ENCODE data around the gene FKTN.
"Not testable (repeated sequence)": the region's sequence is repeated elsewhere in the genome, so short reads cannot be mapped to it uniquely, and the experiment has no call there.

FKTN gene

GRCh38 chr9:105531530-105531929 lies 26.4 kb upstream of the FKTN start:
- no peak for TF ChIP-seq CTCF (conservative IDR thresholded peaks at IDR 0.05)
- TF ChIP-seq ZFX (IDR thresholded peaks at IDR 0.05), result no peak
- no peak overlapping the region for H3K27ac ChIP-seq

GRCh38 chr9:105535920-105536668 lies 21.8 kb upstream of the FKTN start:
- no peak overlapping the region for H3K27ac ChIP-seq
- TF ChIP-seq ZFX (IDR thresholded peaks at IDR 0.05), result no peak
- no peak for TF ChIP-seq CTCF (conservative IDR thresholded peaks at IDR 0.05)

GRCh38 chr9:105539452-105539851 lies 18.5 kb upstream of the FKTN start:
- peak; percentile 20; the same call in 1 of the 2 replicates for TF ChIP-seq CTCF (conservative IDR thresholded peaks at IDR 0.05)
- no peak for TF ChIP-seq ZFX (IDR thresholded peaks at IDR 0.05)
- no peak overlapping the region for H3K27ac ChIP-seq

- H3K27ac ChIP-seq, result no peak overlapping the region
- TF ChIP-seq CTCF (conservative IDR thresholded peaks at IDR 0.05), result no peak
- TF ChIP-seq ZFX (IDR thresholded peaks at IDR 0.05), result no peak
These were observed 16.1 kb upstream of the FKTN start for GRCh38 chr9:105541838-105542237.

GRCh38 chr9:105554042-105554441 lies 3.9 kb upstream of the FKTN start:
- H3K27ac ChIP-seq, result no peak overlapping the region
- no peak for TF ChIP-seq ZFX (IDR thresholded peaks at IDR 0.05)
- no peak for TF ChIP-seq CTCF (conservative IDR thresholded peaks at IDR 0.05)

- TF ChIP-seq ZFX (IDR thresholded peaks at IDR 0.05) (no peak), CTCF (conservative IDR thresholded peaks at IDR 0.05) (no peak)
- H3K27ac ChIP-seq, result no peak overlapping the region
These were observed 14.5 kb downstream of the FKTN start for GRCh38 chr9:105572455-105572854.

GRCh38 chr9:105579952-105580351 lies 22.0 kb downstream of the FKTN start:
- not testable (repeated sequence) for H3K27ac ChIP-seq

- not testable (repeated sequence) for H3K27ac ChIP-seq
These were observed 23.6 kb downstream of the FKTN start for GRCh38 chr9:105581550-105581949.

Measured in C4-2B (cell line).